ENCODE data around the gene PAM.
"Not testable (repeated sequence)": the region's sequence is repeated elsewhere in the genome, so short reads cannot be mapped to it uniquely, and the experiment has no call there.

Gene PAM

GRCh38 chr5:102975457-102976182, 220.5 kb downstream of the PAM start:
- no peak overlapping the region for H3K4me3 ChIP-seq (ENCODE audit: low read depth, low read length)

- H3K4me3 ChIP-seq (ENCODE audit: low read depth, low read length), result no peak overlapping the region
These were observed 227.0 kb downstream of the PAM start for GRCh38 chr5:102981957-102982635.

GRCh38 chr5:102986074-102986473, 231.0 kb downstream of the PAM start:
- H3K4me3 ChIP-seq (ENCODE audit: low read depth, low read length), result no peak overlapping the region

- no peak overlapping the region for H3K4me3 ChIP-seq (ENCODE audit: low read depth, low read length)
These were observed 233.4 kb downstream of the PAM start for GRCh38 chr5:102988459-102988858.

- no peak overlapping the region for H3K4me3 ChIP-seq (ENCODE audit: low read depth, low read length)
These were observed 236.7 kb downstream of the PAM start for GRCh38 chr5:102991802-102992201.

- no peak overlapping the region for H3K4me3 ChIP-seq (ENCODE audit: low read depth, low read length)
These were observed 241.0 kb downstream of the PAM start for GRCh38 chr5:102996011-102996575.

GRCh38 chr5:102998224-102998623, 243.1 kb downstream of the PAM start:
- H3K4me3 ChIP-seq (ENCODE audit: low read depth, low read length), result no peak overlapping the region

GRCh38 chr5:102999191-102999590, 244.1 kb downstream of the PAM start:
- H3K4me3 ChIP-seq (ENCODE audit: low read depth, low read length), result no peak overlapping the region

- H3K4me3 ChIP-seq (ENCODE audit: low read depth, low read length), result not testable (repeated sequence)
These were observed 244.5 kb downstream of the PAM start for GRCh38 chr5:102999621-103000020.

- H3K4me3 ChIP-seq (ENCODE audit: low read depth, low read length), result no peak overlapping the region
These were observed 245.0 kb downstream of the PAM start for GRCh38 chr5:103000089-103000488.

GRCh38 chr5:103003872-103004271, 248.8 kb downstream of the PAM start:
- no peak overlapping the region for H3K4me3 ChIP-seq (ENCODE audit: low read depth, low read length)

GRCh38 chr5:103005276-103005675, 250.2 kb downstream of the PAM start:
- H3K4me3 ChIP-seq (ENCODE audit: low read depth, low read length), result no peak overlapping the region

- no peak overlapping the region for H3K4me3 ChIP-seq (ENCODE audit: low read depth, low read length)
These were observed 251.8 kb downstream of the PAM start for GRCh38 chr5:103006921-103007320.

GRCh38 chr5:103010168-103010567, 255.1 kb downstream of the PAM start:
- no peak overlapping the region for H3K4me3 ChIP-seq (ENCODE audit: low read depth, low read length)

GRCh38 chr5:103013933-103014552, 258.9 kb downstream of the PAM start:
- H3K4me3 ChIP-seq (ENCODE audit: low read depth, low read length), result no peak overlapping the region

- no peak overlapping the region for H3K4me3 ChIP-seq (ENCODE audit: low read depth, low read length)
These were observed 259.9 kb downstream of the PAM start for GRCh38 chr5:103014983-103015382.

GRCh38 chr5:103016167-103016566, 261.1 kb downstream of the PAM start:
- no peak overlapping the region for H3K4me3 ChIP-seq (ENCODE audit: low read depth, low read length)

GRCh38 chr5:103019804-103020203, 264.7 kb downstream of the PAM start:
- H3K4me3 ChIP-seq (ENCODE audit: low read depth, low read length), result no peak overlapping the region

- no peak overlapping the region for H3K4me3 ChIP-seq (ENCODE audit: low read depth, low read length)
These were observed 266.2 kb downstream of the PAM start for GRCh38 chr5:103021314-103021713.

- no peak overlapping the region for H3K4me3 ChIP-seq (ENCODE audit: low read depth, low read length)
These were observed 272.2 kb downstream of the PAM start for GRCh38 chr5:103027267-103027666.

- no peak overlapping the region for H3K4me3 ChIP-seq (ENCODE audit: low read depth, low read length)
These were observed 276.5 kb downstream of the PAM start for GRCh38 chr5:103031607-103032006.

- H3K4me3 ChIP-seq (ENCODE audit: low read depth, low read length), result no peak overlapping the region
These were observed 278.6 kb downstream of the PAM start for GRCh38 chr5:103033696-103034095.
